HUES64 (cell line): ENCODE results near the gene TMEM134.
A peak's percentile ranks its signal among the peaks of the same experiment; 100 is the strongest.

Source experiments
- H3K27ac ChIP-seq: 2 replicates; pipeline ENCODE4 v1.7.0; 2013; ENCODE audit warnings: low read depth, low read length, inconsistent platforms
- H3K27me3 ChIP-seq: 2 replicates; pipeline ENCODE4 v1.6.1; 2013; ENCODE audit warnings: mild to moderate bottlenecking, low read length; ENCODE audit not compliant: insufficient read depth
- H3K36me3 ChIP-seq: 2 replicates; pipeline ENCODE4 v1.6.1; 2013; ENCODE audit warnings: mild to moderate bottlenecking, low read length; ENCODE audit not compliant: insufficient read depth
- H3K4me1 ChIP-seq: 2 replicates; pipeline ENCODE4 v1.6.1; 2013; ENCODE audit warnings: mild to moderate bottlenecking, low read length, moderate library complexity; ENCODE audit not compliant: insufficient read depth
- H3K4me3 ChIP-seq: 2 replicates; pipeline ENCODE4 v1.5.1; 2013; ENCODE audit warnings: mild to moderate bottlenecking, low read length, moderate library complexity
- H3K9ac ChIP-seq: 2 replicates; pipeline ENCODE4 v1.6.1; 2013; ENCODE audit warnings: mild to moderate bottlenecking, low read depth, low read length
- H3K9me3 ChIP-seq: 2 replicates; pipeline ENCODE4 v1.6.1; 2013; ENCODE audit warnings: low read depth, low read length; ENCODE audit not compliant: insufficient read depth
- WGBS: fragments of 150-250, 120-280 bp; methylation state at CpG from one replicate; pipeline ENCODE4 v1.1.7; 2013; ENCODE audit warnings: missing lambda C conversion rate; 5-methylcytosine and 5-hydroxymethylcytosine counted together

The TMEM134 gene

GRCh38 chr11:67464411-67465188 lies 4.5 kb downstream of the TMEM134 start:
- WGBS: 12% methylated on average over 54 of the region's 56 CpGs
- H3K4me1 ChIP-seq: peaks cover 5% of the 10 kb centered on the region
- H3K36me3 ChIP-seq: no peaks in the 10 kb centered on the region
- peak overlapping the region; percentile 92 for H3K27ac ChIP-seq
- peak overlapping the region; percentile 90 for H3K4me3 ChIP-seq
- peak overlapping the region; percentile 91 for H3K9ac ChIP-seq
- H3K9me3 ChIP-seq: no peaks in the 10 kb centered on the region
- no peaks in the 10 kb centered on the region for H3K27me3 ChIP-seq

GRCh38 chr11:67463680-67464410 lies 5.2 kb downstream of the TMEM134 start:
- Histone ChIP-seq H3K36me3 (no peaks in the 10 kb centered on the region), H3K27ac (no peak overlapping the region), H3K27me3 (no peaks in the 10 kb centered on the region), H3K4me1 (peaks cover 5% of the 10 kb centered on the region), H3K9me3 (no peaks in the 10 kb centered on the region), H3K4me3 (peak overlapping the region; percentile 90), H3K9ac (peak overlapping the region; percentile 39)
- 83% methylated on average over 20 of the region's 20 CpGs for WGBS

- WGBS: 93% methylated on average over 8 of the region's 10 CpGs
- Histone ChIP-seq H3K27ac (no peak overlapping the region), H3K4me1 (peaks cover 5% of the 10 kb centered on the region)
Observed at GRCh38 chr11:67463186-67463585, 5.9 kb downstream of the TMEM134 start.

GRCh38 chr11:67458266-67458665 lies 10.8 kb downstream of the TMEM134 start:
- no peaks in the 10 kb centered on the region for H3K36me3 ChIP-seq
- 93% methylated on average over 19 of the region's 19 CpGs for WGBS
- no peak overlapping the region for H3K9ac ChIP-seq
- H3K27ac ChIP-seq: no peak overlapping the region
- no peak overlapping the region for H3K4me3 ChIP-seq
- no peaks in the 10 kb centered on the region for H3K4me1 ChIP-seq
- no peaks in the 10 kb centered on the region for H3K27me3 ChIP-seq
- H3K9me3 ChIP-seq: no peaks in the 10 kb centered on the region

More at GRCh38 chr11:67463186-67463585, 5.9 kb downstream of the TMEM134 start:
- no peaks in the 10 kb centered on the region for H3K27me3 ChIP-seq
- H3K9ac ChIP-seq: no peak overlapping the region
- H3K36me3 ChIP-seq: no peaks in the 10 kb centered on the region
- H3K9me3 ChIP-seq: no peaks in the 10 kb centered on the region
- H3K4me3 ChIP-seq: no peak overlapping the region

GRCh38 chr11:67457453-67457852 lies 11.6 kb downstream of the TMEM134 start:
- Histone ChIP-seq H3K36me3 (no peaks in the 10 kb centered on the region), H3K4me3 (no peak overlapping the region), H3K9me3 (no peaks in the 10 kb centered on the region), H3K27me3 (no peaks in the 10 kb centered on the region), H3K4me1 (no peaks in the 10 kb centered on the region), H3K27ac (no peak overlapping the region), H3K9ac (no peak overlapping the region)
- 94% methylated on average over 12 of the region's 12 CpGs for WGBS

GRCh38 chr11:67456068-67456705 lies 12.9 kb downstream of the TMEM134 start:
- Histone ChIP-seq H3K27ac (no peak overlapping the region), H3K36me3 (no peaks in the 10 kb centered on the region), H3K27me3 (no peaks in the 10 kb centered on the region), H3K4me1 (no peaks in the 10 kb centered on the region), H3K4me3 (no peak overlapping the region), H3K9ac (no peak overlapping the region), H3K9me3 (no peaks in the 10 kb centered on the region)
- 90% methylated on average over 25 of the region's 25 CpGs for WGBS

GRCh38 chr11:67455054-67455453 lies 14.0 kb downstream of the TMEM134 start, which contains the start of gene CABP4:
Gene CABP4, plus strand, starts transcription at chr11:67455354. Its CDS starts 70 bp downstream, at chr11:67455424.
- H3K36me3 ChIP-seq: no peaks in the 10 kb centered on the region
- no peaks in the 10 kb centered on the region for H3K9me3 ChIP-seq
- no peak within 1 kb of the TSS for H3K4me3 ChIP-seq
- no peaks in the 10 kb centered on the region for H3K27me3 ChIP-seq
- no peak within 1 kb of the TSS for H3K27ac ChIP-seq
- H3K9ac ChIP-seq: no peak within 1 kb of the TSS
- WGBS: 83% methylated on average over 3 of the region's 3 CpGs
- no peaks in the 10 kb centered on the region for H3K4me1 ChIP-seq

- WGBS: 91% methylated on average over 21 of the region's 21 CpGs
- H3K36me3 ChIP-seq: no peaks in the 10 kb centered on the region
- H3K27ac ChIP-seq: no peak overlapping the region
- H3K9me3 ChIP-seq: no peaks in the 10 kb centered on the region
- no peaks in the 10 kb centered on the region for H3K4me1 ChIP-seq
- no peaks in the 10 kb centered on the region for H3K27me3 ChIP-seq
- H3K4me3 ChIP-seq: no peak overlapping the region
- H3K9ac ChIP-seq: no peak overlapping the region
Observed at GRCh38 chr11:67453816-67454732, 15.0 kb downstream of the TMEM134 start.

GRCh38 chr11:67452141-67452952 lies 16.7 kb downstream of the TMEM134 start, which contains the start of gene GPR152:
Gene GPR152, minus strand, starts transcription at chr11:67452729. Its CDS starts 5 bp downstream, at chr11:67452724.
- Histone ChIP-seq H3K9ac (no peak within 1 kb of the TSS), H3K9me3 (no peaks in the 10 kb centered on the region), H3K4me1 (no peaks in the 10 kb centered on the region), H3K4me3 (no peak within 1 kb of the TSS), H3K36me3 (no peaks in the 10 kb centered on the region), H3K27ac (no peak within 1 kb of the TSS), H3K27me3 (no peaks in the 10 kb centered on the region)
- WGBS: 93% methylated on average over 33 of the region's 33 CpGs

- H3K4me3 ChIP-seq: no peak overlapping the region
- no peak overlapping the region for H3K9ac ChIP-seq
- H3K4me1 ChIP-seq: no peaks in the 10 kb centered on the region
- no peaks in the 10 kb centered on the region for H3K36me3 ChIP-seq
- H3K9me3 ChIP-seq: no peaks in the 10 kb centered on the region
- WGBS: 94% methylated on average over 14 of the region's 14 CpGs
- no peaks in the 10 kb centered on the region for H3K27me3 ChIP-seq
- no peak overlapping the region for H3K27ac ChIP-seq
Observed at GRCh38 chr11:67451658-67451976, 17.4 kb downstream of the TMEM134 start.
